GM12878 (cell line): Measurements from ENCODE around the gene PLAAT3. TPM values are rescaled to one million over a fixed set of nuclear protein-coding genes. Genes with fewer than 3 reads are reported as not detected.

Experiments used
- BHLHE40 ChIP-seq, 2 experiments: fragments of 450-650 bp in 1 of 2; IDR thresholded peaks; 2 replicates each; pipeline ENCODE4 v1.6.1; 2011 to 2017; ENCODE audit warnings: low read depth in 2 of 2, borderline replicate concordance in 1 of 2, improper control_type of control experiment in 1 of 2, low read length in 1 of 2, mild to moderate bottlenecking in 1 of 2
- CHD1 ChIP-seq: IDR thresholded peaks from 2 replicates; pipeline ENCODE4 v1.6.1; 2012; ENCODE audit warnings: low read depth, low read length, improper control_type of control experiment
- EGR1 ChIP-seq, 2 experiments: IDR thresholded peaks; 1 replicate in 1 of 2; 2 replicates in 1 of 2; pipeline ENCODE4 v1.6.1; 2011 to 2012; ENCODE audit warnings: low read depth in 2 of 2, low read length in 2 of 2, borderline replicate concordance in 1 of 2, mild to moderate bottlenecking in 1 of 2, moderate library complexity in 1 of 2
- ESRRA ChIP-seq: IDR thresholded peaks from 2 replicates; pipeline ENCODE4 v1.6.1; 2012; ENCODE audit warnings: mild to moderate bottlenecking, low read length, improper control_type of control experiment
- EZH2 ChIP-seq: IDR thresholded peaks from 2 replicates; pipeline ENCODE4 v1.6.1; 2012; ENCODE audit warnings: low read depth, mild to moderate bottlenecking, control low read depth, inconsistent platforms, low read length, borderline replicate concordance; ENCODE audit not compliant: control insufficient read depth
- HDAC2 ChIP-seq: fragments of 200-600 bp; sonication (generic); IDR thresholded peaks from 2 replicates; pipeline ENCODE4 v1.6.1; 2017
- HSF1 ChIP-seq: fragments of 150-350 bp; IDR thresholded peaks from 2 replicates; pipeline ENCODE4 v1.6.1; 2014; ENCODE audit warnings: mild to moderate bottlenecking, low read depth, low read length
- JUND ChIP-seq: IDR thresholded peaks from 2 replicates; pipeline ENCODE4 v1.6.1; 2012; ENCODE audit warnings: low read depth, mild to moderate bottlenecking, low read length, improper control_type of control experiment, moderate library complexity
- MXI1 ChIP-seq: fragments of 150-350 bp; IDR thresholded peaks from 2 replicates; pipeline ENCODE4 v1.6.1; 2011; ENCODE audit warnings: low read depth, mild to moderate bottlenecking, inconsistent platforms, low read length, improper control_type of control experiment
- POLR2AphosphoS2 ChIP-seq: IDR thresholded peaks from 2 replicates; pipeline ENCODE4 v1.6.1; 2011; ENCODE audit warnings: low read depth, mild to moderate bottlenecking, low read length, improper control_type of control experiment, moderate library complexity
- RUNX3 ChIP-seq: IDR thresholded peaks from 2 replicates; pipeline ENCODE4 v1.6.1; 2012; ENCODE audit warnings: low read length, inconsistent platforms
- SIX5 ChIP-seq: IDR thresholded peaks from 2 replicates; pipeline ENCODE4 v1.6.1; 2011; ENCODE audit warnings: mild to moderate bottlenecking, low read depth, low read length, moderate library complexity; ENCODE audit not compliant: severe bottlenecking
- SMAD1 ChIP-seq: fragments of 450-650 bp; IDR thresholded peaks from 2 replicates; pipeline ENCODE4 v1.6.1; 2018; ENCODE audit warnings: mild to moderate bottlenecking, low read depth; ENCODE audit not compliant: partially characterized antibody
- SREBF2 ChIP-seq: IDR thresholded peaks from 2 replicates; pipeline ENCODE4 v1.6.1; 2012; ENCODE audit warnings: mild to moderate bottlenecking, low read length
- TAF1 ChIP-seq: IDR thresholded peaks from 2 replicates; pipeline ENCODE4 v1.6.1; 2011; ENCODE audit warnings: mild to moderate bottlenecking, low read depth, low read length, borderline replicate concordance
- TCF3 ChIP-seq: IDR thresholded peaks from 2 replicates; pipeline ENCODE4 v1.6.1; 2012; ENCODE audit warnings: low read depth, mild to moderate bottlenecking, low read length, borderline replicate concordance; ENCODE audit not compliant: insufficient read depth
- YY1 ChIP-seq: IDR thresholded peaks from 2 replicates; pipeline ENCODE4 v1.6.1; 2011; ENCODE audit warnings: low read depth, mild to moderate bottlenecking, low read length
- polyA plus RNA-seq, 11 experiments: library from polyadenylated mRNA; depleted of rRNA in 4 of 11; unstranded in 6 of 11; stranded (reverse) in 5 of 11; fragments of >200 nt; fragmentation: Nextera tagmentation in 4 of 11; fragmentation: Illumina TruSeq in 1 of 11; extraction: Ambion mirVana in 4 of 11; extraction: Trizol in 1 of 11; gene quantifications; 1 replicate in 1 of 11; 2 replicates in 10 of 11; pipeline versions ENCODE4 v1.2.1 to v1.2.3, GENCODE V29; 2011 to 2016; ENCODE audit warnings: inconsistent platforms in 2 of 11, missing spikeins in 2 of 11, low read depth in 1 of 11
- total RNA-seq, 4 experiments: library from RNA; depleted of rRNA in 3 of 4; stranded (reverse); fragments of >200 nt in 3 of 4; fragmentation: Illumina TruSeq in 1 of 4; extraction: Trizol in 1 of 4; gene quantifications; 2 replicates each; pipeline versions ENCODE4 v1.2.1 to v1.2.3, GENCODE V29; 2013 to 2021
- TF ChIP-seq, protein P1 (sequence below): fragments of 450-650 bp; IDR thresholded peaks from 2 replicates; pipeline ENCODE4 v1.6.1; 2018; ENCODE audit warnings: borderline replicate concordance, mild to moderate bottlenecking; ENCODE audit not compliant: partially characterized antibody
- TF ChIP-seq, protein P2 (sequence below): fragments of 450-650 bp; IDR thresholded peaks from 2 replicates; pipeline ENCODE4 v1.6.1; 2017; ENCODE audit warnings: low read depth, mild to moderate bottlenecking, moderate library complexity
- TF ChIP-seq, protein P3 (sequence below): fragments of 450-650 bp; IDR thresholded peaks from 2 replicates; pipeline ENCODE4 v1.6.1; 2018; ENCODE audit warnings: mild to moderate bottlenecking, low read depth, moderate library complexity; ENCODE audit not compliant: partially characterized antibody

Gene PLAAT3
- total and polyA plus RNA-seq, 10 of the 15 experiments (the other 5 are each of a cell fraction or from before 2014, with no cell fraction given), result 4.8 to 37.0 (median 14.8) TPM

- peak; percentile 43; the same call in 1 of the 2 replicates for TF ChIP-seq YY1
- no peak for TF ChIP-seq HSF1
- TF ChIP-seq SIX5, result no peak
- TF ChIP-seq, protein P1, sequence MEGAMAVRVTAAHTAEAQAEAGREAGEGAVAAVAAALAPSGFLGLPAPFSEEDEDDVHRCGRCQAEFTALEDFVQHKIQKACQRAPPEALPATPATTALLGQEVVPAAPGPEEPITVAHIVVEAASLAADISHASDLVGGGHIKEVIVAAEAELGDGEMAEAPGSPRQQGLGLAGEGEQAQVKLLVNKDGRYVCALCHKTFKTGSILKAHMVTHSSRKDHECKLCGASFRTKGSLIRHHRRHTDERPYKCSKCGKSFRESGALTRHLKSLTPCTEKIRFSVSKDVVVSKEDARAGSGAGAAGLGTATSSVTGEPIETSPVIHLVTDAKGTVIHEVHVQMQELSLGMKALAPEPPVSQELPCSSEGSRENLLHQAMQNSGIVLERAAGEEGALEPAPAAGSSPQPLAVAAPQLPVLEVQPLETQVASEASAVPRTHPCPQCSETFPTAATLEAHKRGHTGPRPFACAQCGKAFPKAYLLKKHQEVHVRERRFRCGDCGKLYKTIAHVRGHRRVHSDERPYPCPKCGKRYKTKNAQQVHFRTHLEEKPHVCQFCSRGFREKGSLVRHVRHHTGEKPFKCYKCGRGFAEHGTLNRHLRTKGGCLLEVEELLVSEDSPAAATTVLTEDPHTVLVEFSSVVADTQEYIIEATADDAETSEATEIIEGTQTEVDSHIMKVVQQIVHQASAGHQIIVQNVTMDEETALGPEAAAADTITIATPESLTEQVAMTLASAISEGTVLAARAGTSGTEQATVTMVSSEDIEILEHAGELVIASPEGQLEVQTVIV, result no peak
- TF ChIP-seq MXI1, result peak; percentile 94
- no peak for TF ChIP-seq CHD1
- peak; percentile 86 for TF ChIP-seq RUNX3
- TF ChIP-seq SMAD1, result peak; percentile 94
- no peak for TF ChIP-seq SREBF2
- TF ChIP-seq EZH2, result no peak
- TF ChIP-seq JUND, result 0 out of 2 replicates have a peak, but pooled peaks have one; percentile 28
- peak; percentile 73 for TF ChIP-seq TCF3
- peak; percentile 88 to 90 for TF ChIP-seq BHLHE40 (IDR thresholded peaks at IDR 0.05; ENCODE audit: borderline replicate concordance in 1 of 2, low read depth in 2 of 2, low read length in 1 of 2)
- TF ChIP-seq, protein P2, sequence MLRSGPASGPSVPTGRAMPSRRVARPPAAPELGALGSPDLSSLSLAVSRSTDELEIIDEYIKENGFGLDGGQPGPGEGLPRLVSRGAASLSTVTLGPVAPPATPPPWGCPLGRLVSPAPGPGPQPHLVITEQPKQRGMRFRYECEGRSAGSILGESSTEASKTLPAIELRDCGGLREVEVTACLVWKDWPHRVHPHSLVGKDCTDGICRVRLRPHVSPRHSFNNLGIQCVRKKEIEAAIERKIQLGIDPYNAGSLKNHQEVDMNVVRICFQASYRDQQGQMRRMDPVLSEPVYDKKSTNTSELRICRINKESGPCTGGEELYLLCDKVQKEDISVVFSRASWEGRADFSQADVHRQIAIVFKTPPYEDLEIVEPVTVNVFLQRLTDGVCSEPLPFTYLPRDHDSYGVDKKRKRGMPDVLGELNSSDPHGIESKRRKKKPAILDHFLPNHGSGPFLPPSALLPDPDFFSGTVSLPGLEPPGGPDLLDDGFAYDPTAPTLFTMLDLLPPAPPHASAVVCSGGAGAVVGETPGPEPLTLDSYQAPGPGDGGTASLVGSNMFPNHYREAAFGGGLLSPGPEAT, result peak; percentile 96
- TF ChIP-seq ESRRA, result 0 out of 2 replicates have a peak, but pooled peaks have one; percentile 1
- no peak for TF ChIP-seq POLR2AphosphoS2
- TF ChIP-seq, protein P3, sequence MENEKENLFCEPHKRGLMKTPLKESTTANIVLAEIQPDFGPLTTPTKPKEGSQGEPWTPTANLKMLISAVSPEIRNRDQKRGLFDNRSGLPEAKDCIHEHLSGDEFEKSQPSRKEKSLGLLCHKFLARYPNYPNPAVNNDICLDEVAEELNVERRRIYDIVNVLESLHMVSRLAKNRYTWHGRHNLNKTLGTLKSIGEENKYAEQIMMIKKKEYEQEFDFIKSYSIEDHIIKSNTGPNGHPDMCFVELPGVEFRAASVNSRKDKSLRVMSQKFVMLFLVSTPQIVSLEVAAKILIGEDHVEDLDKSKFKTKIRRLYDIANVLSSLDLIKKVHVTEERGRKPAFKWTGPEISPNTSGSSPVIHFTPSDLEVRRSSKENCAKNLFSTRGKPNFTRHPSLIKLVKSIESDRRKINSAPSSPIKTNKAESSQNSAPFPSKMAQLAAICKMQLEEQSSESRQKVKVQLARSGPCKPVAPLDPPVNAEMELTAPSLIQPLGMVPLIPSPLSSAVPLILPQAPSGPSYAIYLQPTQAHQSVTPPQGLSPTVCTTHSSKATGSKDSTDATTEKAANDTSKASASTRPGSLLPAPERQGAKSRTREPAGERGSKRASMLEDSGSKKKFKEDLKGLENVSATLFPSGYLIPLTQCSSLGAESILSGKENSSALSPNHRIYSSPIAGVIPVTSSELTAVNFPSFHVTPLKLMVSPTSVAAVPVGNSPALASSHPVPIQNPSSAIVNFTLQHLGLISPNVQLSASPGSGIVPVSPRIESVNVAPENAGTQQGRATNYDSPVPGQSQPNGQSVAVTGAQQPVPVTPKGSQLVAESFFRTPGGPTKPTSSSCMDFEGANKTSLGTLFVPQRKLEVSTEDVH, result no peak
- TF ChIP-seq TAF1, result 0 out of 2 replicates have a peak, but pooled peaks have one; percentile 37
- TF ChIP-seq HDAC2, result no peak
- TF ChIP-seq EGR1 (IDR thresholded peaks at IDR 0.05; ENCODE audit: borderline replicate concordance in 1 of 2, low read depth in 2 of 2, low read length in 2 of 2), result no peak
Measured at GRCh38 chr11:63567044-63567840, 47.0 kb downstream of the PLAAT3 start (continued).
